PC-9 (cell line): ENCODE results near the gene GIPC2. TPM values are rescaled to one million over a fixed set of nuclear protein-coding genes. Genes with fewer than 3 reads are reported as not detected.

Source experiments
- BruUV-seq: library from RNA; stranded (reverse); fragments of 400-500 nt; replicated peaks from 2 replicates; lab custom pipeline; 2021; lab: Mats Ljungman, UMichigan
- CTCF ChIA-PET: fragments of 300-600 bp; sonication (Branson Sonifier 250); formaldehyde crosslinking; loops from one replicate; lab custom pipeline; 2022; ENCODE audit warnings: antibody characterized with exemption; lab: Charles Lee
- POLR2A ChIA-PET: fragments of 300-600 bp; sonication (Branson Sonifier 250); formaldehyde crosslinking; loops from one replicate; lab custom pipeline; 2022; ENCODE audit warnings: antibody characterized with exemption; ENCODE audit not compliant: unreplicated experiment; lab: Charles Lee
- DNase-seq, 2 experiments: peaks; one replicate each; pipeline versions ENCODE4 v3.0.0 to v3.0.0-alpha.2; 2015 to 2022; ENCODE audit warnings: mixed read lengths in 1 of 2
- H2AFZ ChIP-seq: fragments of 200-600 bp; sonication (generic); 2 replicates; pipeline ENCODE4 v1.8.1; 2017; ENCODE audit warnings: antibody characterized with exemption
- H3F3A ChIP-seq: fragments of 200-600 bp; sonication (generic); 2 replicates; pipeline ENCODE4 v1.8.1; 2017; ENCODE audit warnings: antibody characterized with exemption, mild to moderate bottlenecking, low read depth; ENCODE audit not compliant: insufficient read depth
- H3K27ac ChIP-seq: fragments of 200-600 bp; sonication (generic); 2 replicates; pipeline ENCODE4 v1.6.1; 2016; ENCODE audit warnings: mixed run types
- H3K27me3 ChIP-seq: fragments of 200-600 bp; sonication (generic); 2 replicates; pipeline ENCODE4 v1.6.1; 2016; ENCODE audit warnings: low read depth, mixed run types; ENCODE audit not compliant: insufficient read depth
- H3K36me3 ChIP-seq: fragments of 200-600 bp; sonication (generic); 2 replicates; pipeline ENCODE4 v1.6.1; 2016; ENCODE audit warnings: low read depth, mixed run types
- H3K4me1 ChIP-seq: fragments of 200-600 bp; sonication (generic); replicated peaks from 2 replicates; pipeline ENCODE4 v1.6.1; 2016; ENCODE audit warnings: mixed run types; ENCODE audit not compliant: insufficient read depth
- H3K4me2 ChIP-seq: fragments of 200-600 bp; sonication (generic); 2 replicates; pipeline ENCODE4 v1.6.1; 2017; ENCODE audit warnings: mixed run types
- H3K4me3 ChIP-seq: fragments of 200-600 bp; sonication (generic); 2 replicates; pipeline ENCODE4 v1.6.1; 2016; ENCODE audit warnings: mixed run types
- H3K79me2 ChIP-seq: fragments of 200-600 bp; sonication (generic); 2 replicates; pipeline ENCODE4 v1.6.1; 2017; ENCODE audit warnings: low read depth, mixed run types
- H3K9me2 ChIP-seq: fragments of 200-600 bp; sonication (generic); 2 replicates; pipeline ENCODE4 v1.8.1; 2017; ENCODE audit warnings: mild to moderate bottlenecking; ENCODE audit not compliant: insufficient read depth
- H3K9me3 ChIP-seq: fragments of 200-600 bp; sonication (generic); 2 replicates; pipeline ENCODE4 v1.8.1; 2016; ENCODE audit warnings: low read depth; ENCODE audit not compliant: insufficient read depth
- H4K20me1 ChIP-seq: fragments of 200-600 bp; sonication (generic); 2 replicates; pipeline ENCODE4 v1.8.1; 2017; ENCODE audit not compliant: insufficient read depth
- EZH2 ChIP-seq: fragments of 200-600 bp; sonication (generic); IDR thresholded peaks from 2 replicates; pipeline ENCODE4 v1.8.0; 2017; ENCODE audit warnings: antibody characterized with exemption, low read depth
- intact Hi-C: fragments of 100-400 bp; cut with micrococcal nuclease; formaldehyde crosslinking; loops from one replicate; pipeline ENCODE4 v1.10.0; 2022; ENCODE audit not compliant: unreplicated experiment
- total RNA-seq: library from RNA; stranded (reverse); gene quantifications from 2 replicates; pipeline ENCODE4 v1.2.3, GENCODE V29; 2021
- TF ChIP-seq, protein P1 (sequence below): fragments of 200-600 bp; sonication (generic); conservative IDR thresholded peaks from 2 replicates; pipeline ENCODE4 v1.6.1; 2017; ENCODE audit warnings: mixed run types, antibody characterized with exemption, mild to moderate bottlenecking, moderate library complexity

Gene GIPC2
- total RNA-seq, 1 experiment from 2014 or later: 0.20 TPM

- no peaks in the 10 kb centered on the region for H3K9me2 ChIP-seq
- intact Hi-C loops: no loop called here
- POLR2A ChIA-PET: no interaction called here
Observed at GRCh38 chr1:78086697-78087096, 40.9 kb downstream of the GIPC2 start.

GRCh38 chr1:78088015-78088414 lies 42.2 kb downstream of the GIPC2 start:
- no peak for DNase-seq
- Histone ChIP-seq H3K4me3 (no peak overlapping the region), H3K36me3 (no peaks in the 10 kb centered on the region), H3K4me2 (no peak overlapping the region), H3K4me1 (peaks cover 8% of the 10 kb centered on the region), H3K9me3 (peaks cover 18% of the 10 kb centered on the region), H3K79me2 (no peaks in the 10 kb centered on the region), H3K9me2 (no peaks in the 10 kb centered on the region), H3F3A (peaks cover 12% of the 10 kb centered on the region), H4K20me1 (no peaks in the 10 kb centered on the region), H2AFZ (no peak overlapping the region), H3K27ac (no peak overlapping the region), H3K27me3 (no peaks in the 10 kb centered on the region)
- no TSS peak for BruUV-seq
- intact Hi-C loops: no loop called here
- CTCF ChIA-PET: no interaction called here
- POLR2A ChIA-PET: interaction anchor here (0.6 kb wide), 2 partner anchors 84 to 1444 kb away, joined by 3 to 6 read pairs; partner anchors contain the start of gene DNAJB4
- no peak for TF ChIP-seq EZH2
- TF ChIP-seq, protein P1, sequence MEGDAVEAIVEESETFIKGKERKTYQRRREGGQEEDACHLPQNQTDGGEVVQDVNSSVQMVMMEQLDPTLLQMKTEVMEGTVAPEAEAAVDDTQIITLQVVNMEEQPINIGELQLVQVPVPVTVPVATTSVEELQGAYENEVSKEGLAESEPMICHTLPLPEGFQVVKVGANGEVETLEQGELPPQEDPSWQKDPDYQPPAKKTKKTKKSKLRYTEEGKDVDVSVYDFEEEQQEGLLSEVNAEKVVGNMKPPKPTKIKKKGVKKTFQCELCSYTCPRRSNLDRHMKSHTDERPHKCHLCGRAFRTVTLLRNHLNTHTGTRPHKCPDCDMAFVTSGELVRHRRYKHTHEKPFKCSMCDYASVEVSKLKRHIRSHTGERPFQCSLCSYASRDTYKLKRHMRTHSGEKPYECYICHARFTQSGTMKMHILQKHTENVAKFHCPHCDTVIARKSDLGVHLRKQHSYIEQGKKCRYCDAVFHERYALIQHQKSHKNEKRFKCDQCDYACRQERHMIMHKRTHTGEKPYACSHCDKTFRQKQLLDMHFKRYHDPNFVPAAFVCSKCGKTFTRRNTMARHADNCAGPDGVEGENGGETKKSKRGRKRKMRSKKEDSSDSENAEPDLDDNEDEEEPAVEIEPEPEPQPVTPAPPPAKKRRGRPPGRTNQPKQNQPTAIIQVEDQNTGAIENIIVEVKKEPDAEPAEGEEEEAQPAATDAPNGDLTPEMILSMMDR: no peak

More at GRCh38 chr1:78086697-78087096, 40.9 kb downstream of the GIPC2 start:
- TF ChIP-seq EZH2: no peak
- no peak for DNase-seq
- Histone ChIP-seq H3K79me2 (no peaks in the 10 kb centered on the region), H2AFZ (no peak overlapping the region), H3K4me1 (no peaks in the 10 kb centered on the region), H3F3A (no peaks in the 10 kb centered on the region), H3K27me3 (no peaks in the 10 kb centered on the region), H3K4me2 (no peak overlapping the region), H3K9me3 (peaks cover 18% of the 10 kb centered on the region), H4K20me1 (no peaks in the 10 kb centered on the region), H3K4me3 (no peak overlapping the region), H3K27ac (no peak overlapping the region), H3K36me3 (no peaks in the 10 kb centered on the region)
- BruUV-seq: no TSS peak
- CTCF ChIA-PET: no interaction called here

DNA sequence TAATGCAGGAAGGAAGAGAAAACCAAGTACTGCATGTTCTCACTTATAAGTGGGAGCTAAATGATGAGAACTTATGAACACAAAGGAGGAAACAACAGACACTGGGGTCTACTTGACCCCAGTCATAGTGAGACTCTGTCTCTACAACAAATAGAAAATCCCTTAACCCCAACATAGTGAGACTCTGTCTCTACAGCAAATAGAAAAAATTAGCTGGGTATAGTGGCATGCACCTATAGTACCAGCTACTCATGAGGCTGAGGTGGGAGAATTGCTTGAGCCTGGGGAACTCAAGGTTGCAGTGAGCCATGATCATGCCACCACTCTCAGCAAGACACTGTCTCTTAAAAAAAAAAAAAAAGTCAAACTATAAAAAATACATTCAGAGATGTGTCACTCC lies 42.7 kb downstream of the GIPC2 start:
- H3K4me2 ChIP-seq: no peak overlapping the region
- POLR2A ChIA-PET: interaction anchor here (0.6 kb wide), 1 partner anchor 84 kb away, joined by 6 read pairs; the partner anchor contains the start of gene DNAJB4
- no peak overlapping the region for H3K4me3 ChIP-seq
- DNase-seq: no peak
- intact Hi-C loops: no loop called here
- peaks cover 18% of the 10 kb centered on the region for H3K9me3 ChIP-seq
- H3K27ac ChIP-seq: no peak overlapping the region
- no peaks in the 10 kb centered on the region for H3K36me3 ChIP-seq
- TF ChIP-seq, protein P1: no peak
- no peak for TF ChIP-seq EZH2
- CTCF ChIA-PET: no interaction called here
- H3K79me2 ChIP-seq: no peaks in the 10 kb centered on the region
- H4K20me1 ChIP-seq: no peaks in the 10 kb centered on the region
- H3F3A ChIP-seq: peaks cover 14% of the 10 kb centered on the region
- no peak overlapping the region for H2AFZ ChIP-seq
- BruUV-seq: no TSS peak
- H3K4me1 ChIP-seq: peaks cover 13% of the 10 kb centered on the region
- H3K9me2 ChIP-seq: 0 out of 2 replicates have a peak, but pooled peaks cover 4% of the 10 kb centered on the region
- H3K27me3 ChIP-seq: no peaks in the 10 kb centered on the region

DNA sequence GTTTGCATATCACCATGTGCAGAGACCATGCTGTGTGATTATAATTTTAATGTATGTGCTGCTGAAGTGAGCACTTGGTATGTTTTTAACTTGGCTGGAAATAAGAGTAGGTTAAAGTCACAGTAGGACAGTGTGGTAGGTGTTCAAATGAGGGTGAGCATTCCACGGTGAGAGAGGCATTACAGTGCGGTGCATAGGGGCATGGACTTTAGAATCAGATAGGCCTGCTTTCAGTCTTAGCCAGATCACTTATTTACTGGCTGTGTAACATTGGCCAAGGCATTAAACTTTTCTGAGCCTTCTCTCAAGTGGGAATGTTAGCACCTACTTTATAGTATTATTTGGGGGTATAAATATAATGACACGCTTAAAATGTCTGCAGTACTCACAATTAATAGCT lies 43.2 kb downstream of the GIPC2 start:
- Histone ChIP-seq H4K20me1 (no peaks in the 10 kb centered on the region), H3F3A (peaks cover 14% of the 10 kb centered on the region), H3K4me1 (peaks cover 13% of the 10 kb centered on the region), H3K9me2 (0 out of 2 replicates have a peak, but pooled peaks cover 5% of the 10 kb centered on the region), H3K9me3 (peaks cover 18% of the 10 kb centered on the region), H3K27ac (no peak overlapping the region), H3K4me2 (no peak overlapping the region), H3K36me3 (no peaks in the 10 kb centered on the region), H2AFZ (no peak overlapping the region), H3K79me2 (no peaks in the 10 kb centered on the region), H3K27me3 (no peaks in the 10 kb centered on the region), H3K4me3 (no peak overlapping the region)
- no TSS peak for BruUV-seq
- ChIA-PET POLR2A (no interaction called here), CTCF (no interaction called here)
- intact Hi-C loops: no loop called here
- TF ChIP-seq, protein P1: no peak
- no peak for TF ChIP-seq EZH2
- no peak for DNase-seq
